K562 (cell line): ENCODE data around the gene ODC1. TPM values are rescaled to one million over a fixed set of nuclear protein-coding genes. Genes with fewer than 3 reads are reported as not detected.

Experiments used
- ARID1B ChIP-seq: fragments of 450-650 bp; IDR thresholded peaks from 2 replicates; pipeline ENCODE4 v1.6.1; 2016; ENCODE audit warnings: antibody characterized with exemption, mild to moderate bottlenecking, inconsistent platforms
- ARID3B ChIP-seq: fragments of 250-450 bp; sonication (Bioruptor Pico); IDR thresholded peaks from 2 replicates; pipeline ENCODE4 v1.4.0; 2020; ENCODE audit warnings: borderline replicate concordance
- CEBPG ChIP-seq, 3 experiments: fragments of 200-800 bp in 1 of 3; sonication (Bioruptor generic) in 1 of 3; sonication (generic) in 1 of 3; formaldehyde crosslinking in 1 of 3; IDR thresholded peaks in 2 of 3; conservative IDR thresholded peaks in 1 of 3; 2 replicates each; pipeline versions ENCODE4 v1.6.1 to v1.8.0; 2016 to 2022; ENCODE audit warnings: missing compliant biosample characterization in 2 of 3, missing genetic modification characterization in 2 of 3, mild to moderate bottlenecking in 1 of 3, missing genetic modification reagents in 1 of 3
- CREM ChIP-seq: IDR thresholded peaks from 2 replicates; pipeline ENCODE4 v1.6.1; 2014; ENCODE audit warnings: antibody characterized with exemption, low read depth
- DACH1 ChIP-seq: fragments of 450-650 bp; IDR thresholded peaks from 2 replicates; pipeline ENCODE4 v1.6.1; 2018; ENCODE audit not compliant: partially characterized antibody
- DPF2 ChIP-seq: fragments of 450-650 bp; IDR thresholded peaks from 2 replicates; pipeline ENCODE4 v1.6.1; 2016
- ELF1 ChIP-seq: fragments of 200-800 bp; sonication (Bioruptor generic); IDR thresholded peaks from 2 replicates; pipeline ENCODE4 v1.6.1; 2016; ENCODE audit warnings: missing genetic modification characterization, missing compliant biosample characterization
- HMGN3 ChIP-seq: IDR thresholded peaks from 2 replicates; pipeline ENCODE4 v1.6.1; 2011; ENCODE audit warnings: borderline replicate concordance, low read depth, mild to moderate bottlenecking, mixed read lengths, low read length; ENCODE audit not compliant: insufficient read length; ENCODE audit errors: extremely low read depth
- KLF1 ChIP-seq: fragments of 450-650 bp; IDR thresholded peaks from 2 replicates; pipeline ENCODE4 v1.6.1; 2016; ENCODE audit warnings: missing genetic modification characterization, missing compliant biosample characterization
- MCM5 ChIP-seq: fragments of 450-650 bp; IDR thresholded peaks from 2 replicates; pipeline ENCODE4 v1.6.1; 2016; ENCODE audit warnings: low read depth
- MIER1 ChIP-seq: fragments of 450-650 bp; IDR thresholded peaks from 2 replicates; pipeline ENCODE4 v1.6.1; 2016; ENCODE audit warnings: antibody characterized with exemption, mild to moderate bottlenecking, low read depth
- MYNN ChIP-seq, 2 experiments: sonication (generic); formaldehyde crosslinking in 1 of 2; IDR thresholded peaks; 2 replicates each; pipeline versions ENCODE4 v1.5.0 to v1.6.1; 2016 to 2020; ENCODE audit warnings: antibody characterized with exemption in 1 of 2, missing genetic modification reagents in 1 of 2
- NUFIP1 ChIP-seq: fragments of 450-650 bp; IDR thresholded peaks from 2 replicates; pipeline ENCODE4 v1.6.1; 2018; ENCODE audit not compliant: partially characterized antibody
- PHB ChIP-seq: fragments of 250-450 bp; sonication (Bioruptor Pico); IDR thresholded peaks from 2 replicates; pipeline ENCODE4 v1.5.0; 2021
- PRDM10 ChIP-seq: fragments of 450-650 bp; IDR thresholded peaks from 2 replicates; pipeline ENCODE4 v1.6.1; 2018; ENCODE audit not compliant: partially characterized antibody
- SIN3B ChIP-seq: fragments of 450-650 bp; IDR thresholded peaks from 2 replicates; pipeline ENCODE4 v1.6.1; 2017; ENCODE audit warnings: low read depth, mild to moderate bottlenecking, moderate library complexity
- SP1 ChIP-seq: sonication (generic); formaldehyde crosslinking; IDR thresholded peaks from 2 replicates; pipeline ENCODE4 v1.8.1; 2022; ENCODE audit warnings: mild to moderate bottlenecking, missing genetic modification reagents
- TAF9B ChIP-seq: fragments of 450-650 bp; IDR thresholded peaks from 2 replicates; pipeline ENCODE4 v1.6.1; 2018; ENCODE audit warnings: mild to moderate bottlenecking; ENCODE audit not compliant: partially characterized antibody
- TCF3 ChIP-seq: sonication (generic); formaldehyde crosslinking; IDR thresholded peaks from 2 replicates; pipeline ENCODE4 v1.4.0; 2020; ENCODE audit warnings: mild to moderate bottlenecking, missing genetic modification reagents
- ZBED1 ChIP-seq: IDR thresholded peaks from 2 replicates; pipeline ENCODE4 v1.6.1; 2014
- ZNF707 ChIP-seq: fragments of 250-450 bp; sonication (Bioruptor Pico); conservative IDR thresholded peaks from 2 replicates; pipeline ENCODE4 v1.8.0; 2022; ENCODE audit warnings: inconsistent platforms, mild to moderate bottlenecking, moderate library complexity
- ZZZ3 ChIP-seq: fragments of 450-650 bp; IDR thresholded peaks from 2 replicates; pipeline ENCODE4 v1.6.1; 2016; ENCODE audit warnings: antibody characterized with exemption, mild to moderate bottlenecking, moderate library complexity
- polyA plus RNA-seq, 8 experiments: library from polyadenylated mRNA; depleted of rRNA in 4 of 8; stranded (reverse) in 5 of 8; unstranded in 3 of 8; fragments of >200 nt; fragmentation: Nextera tagmentation in 2 of 8; fragmentation: Illumina TruSeq in 1 of 8; extraction: Ambion mirVana in 2 of 8; extraction: Trizol in 1 of 8; gene quantifications; 2 replicates each; pipeline versions ENCODE4 v1.2.1 to v1.2.3, GENCODE V29; 2011 to 2014; ENCODE audit warnings: inconsistent platforms in 1 of 8, missing spikeins in 1 of 8
- total RNA-seq, 7 experiments: library from RNA; depleted of rRNA in 6 of 7; stranded (reverse); fragments of >200 nt in 6 of 7; fragmentation: Illumina TruSeq in 2 of 7; extraction: Trizol in 2 of 7; gene quantifications; 2 replicates each; pipeline versions ENCODE4 v1.2.1 to v1.2.3, GENCODE V29; 2011 to 2021; ENCODE audit warnings: low replicate concordance in 1 of 7
- TF ChIP-seq, protein P1 (sequence below): fragments of 250-450 bp; sonication (Bioruptor Pico); IDR thresholded peaks from 2 replicates; pipeline ENCODE4 v1.8.0; 2021; ENCODE audit warnings: borderline replicate concordance, mild to moderate bottlenecking, moderate library complexity; ENCODE audit not compliant: poor library complexity, severe bottlenecking
- TF ChIP-seq, protein P2 (sequence below): sonication (generic); formaldehyde crosslinking; IDR thresholded peaks from 2 replicates; pipeline ENCODE4 v1.8.0; 2022; ENCODE audit warnings: mild to moderate bottlenecking, low read depth, missing genetic modification reagents

ODC1 gene
- total and polyA plus RNA-seq, 9 of the 15 experiments (the other 6 are each of a cell fraction or from before 2014, with no cell fraction given) = 142 to 563 (median 457) TPM

DNA sequence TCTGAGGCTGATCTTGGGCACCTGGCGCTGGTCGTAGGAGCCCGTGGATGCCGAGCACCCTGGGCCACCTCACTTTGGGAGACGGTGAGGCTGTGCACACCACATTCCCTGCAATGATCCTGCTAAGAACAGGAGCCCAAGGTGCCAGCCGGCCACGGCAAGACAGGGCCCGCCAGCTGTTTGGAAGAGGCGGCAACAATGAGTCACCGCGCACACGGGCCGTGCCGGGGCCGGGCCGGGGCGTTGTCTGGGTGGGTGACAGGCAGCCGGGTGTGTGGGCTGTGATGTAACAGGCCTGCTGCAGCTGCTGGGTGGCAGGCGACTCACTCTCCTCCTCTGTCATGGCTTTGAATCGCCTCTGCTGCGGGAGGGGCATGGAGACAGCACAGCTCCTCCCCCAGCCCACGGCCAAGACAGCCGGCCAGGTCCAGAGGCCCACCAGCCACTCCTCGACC is 49.7 kb upstream of the ODC1 start (continued):
- TF ChIP-seq PRDM10 (no peak), TCF3 (CRISPR knock-in tag) (peak; percentile 47; the same call in 1 of the 2 replicates), CREM (peak; percentile 81), CEBPG (CRISPR knock-in tag; IDR thresholded peaks at IDR 0.05) (peak; percentile 51), CEBPG (tag; conservative IDR thresholded peaks at IDR 0.05 in 1 of 2, IDR thresholded peaks at IDR 0.05 in 1 of 2) (peak in 1 of 2 experiments; percentile 38; a peak in 1 of 4 replicates), ARID3B (CRISPR knock-in tag) (no peak), SIN3B (no peak), SP1 (0 out of 2 replicates have a peak, but pooled peaks have one; percentile 21), TAF9B (peak; percentile 98), MYNN (IDR thresholded peaks at IDR 0.05) (peak; percentile 88), MYNN (CRISPR knock-in tag; IDR thresholded peaks at IDR 0.05) (no peak), ARID1B (peak; percentile 63), ZBED1 (no peak), PHB (no peak), DACH1 (peak; percentile 93), ELF1 (tag) (no peak), NUFIP1 (no peak), KLF1 (tag) (peak; percentile 78), HMGN3 (peak; percentile 60), MCM5 (no peak), ZNF707 (CRISPR knock-in tag) (no peak), ZZZ3 (no peak), MIER1 (no peak), DPF2 (peak; percentile 66; the same call in 1 of the 2 replicates)
- TF ChIP-seq, protein P1, sequence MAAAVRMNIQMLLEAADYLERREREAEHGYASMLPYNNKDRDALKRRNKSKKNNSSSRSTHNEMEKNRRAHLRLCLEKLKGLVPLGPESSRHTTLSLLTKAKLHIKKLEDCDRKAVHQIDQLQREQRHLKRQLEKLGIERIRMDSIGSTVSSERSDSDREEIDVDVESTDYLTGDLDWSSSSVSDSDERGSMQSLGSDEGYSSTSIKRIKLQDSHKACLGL (CRISPR knock-in tag) = no peak
- TF ChIP-seq, protein P2, sequence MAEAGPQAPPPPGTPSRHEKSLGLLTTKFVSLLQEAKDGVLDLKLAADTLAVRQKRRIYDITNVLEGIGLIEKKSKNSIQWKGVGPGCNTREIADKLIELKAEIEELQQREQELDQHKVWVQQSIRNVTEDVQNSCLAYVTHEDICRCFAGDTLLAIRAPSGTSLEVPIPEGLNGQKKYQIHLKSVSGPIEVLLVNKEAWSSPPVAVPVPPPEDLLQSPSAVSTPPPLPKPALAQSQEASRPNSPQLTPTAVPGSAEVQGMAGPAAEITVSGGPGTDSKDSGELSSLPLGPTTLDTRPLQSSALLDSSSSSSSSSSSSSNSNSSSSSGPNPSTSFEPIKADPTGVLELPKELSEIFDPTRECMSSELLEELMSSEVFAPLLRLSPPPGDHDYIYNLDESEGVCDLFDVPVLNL (CRISPR knock-in tag) = no peak
